ENCODE measurements around the gene CNTN5. TPM values are rescaled to one million over a fixed set of nuclear protein-coding genes. Genes with fewer than 3 reads are reported as not detected.

Gene CNTN5
- total RNA-seq, 1 donor from 2014 or later: 3.2 TPM

- H3K9me3 Mint-ChIP-seq: no peaks in the 10 kb centered on the region
- no peak overlapping the region for H3K27ac Mint-ChIP-seq
- H3K4me1 Mint-ChIP-seq (ENCODE audit: unreplicated experiment): no peaks in the 10 kb centered on the region
- H3K36me3 Mint-ChIP-seq: no peaks in the 10 kb centered on the region
- no peak for TF ChIP-seq CTCF (conservative IDR thresholded peaks at IDR 0.05)
- no peak for DNase-seq (ENCODE audit: extremely low spot score, unreplicated experiment)
- no peaks in the 10 kb centered on the region for H3K27me3 Mint-ChIP-seq
- H3K4me3 Mint-ChIP-seq: no peak overlapping the region
Measured at GRCh38 chr11:99229544-99229943, 208.8 kb downstream of the CNTN5 start.

GRCh38 chr11:99234534-99234933 lies 213.8 kb downstream of the CNTN5 start:
- Mint-ChIP-seq H3K27ac (no peak overlapping the region), H3K36me3 (no peaks in the 10 kb centered on the region), H3K9me3 (no peaks in the 10 kb centered on the region), H3K4me3 (no peak overlapping the region), H3K27me3 (no peaks in the 10 kb centered on the region), H3K4me1 (ENCODE audit: unreplicated experiment) (no peaks in the 10 kb centered on the region)
- DNase-seq (ENCODE audit: extremely low spot score, unreplicated experiment): no peak
- no peak for TF ChIP-seq CTCF (conservative IDR thresholded peaks at IDR 0.05)

- Mint-ChIP-seq H3K4me3 (no peak overlapping the region), H3K36me3 (no peaks in the 10 kb centered on the region), H3K27ac (no peak overlapping the region), H3K27me3 (no peaks in the 10 kb centered on the region), H3K9me3 (no peaks in the 10 kb centered on the region), H3K4me1 (ENCODE audit: unreplicated experiment) (no peaks in the 10 kb centered on the region)
- no peak for DNase-seq (ENCODE audit: extremely low spot score, unreplicated experiment)
- no peak for TF ChIP-seq CTCF (conservative IDR thresholded peaks at IDR 0.05)
Measured at GRCh38 chr11:99238401-99238800, 217.7 kb downstream of the CNTN5 start.

GRCh38 chr11:99240192-99241030 lies 219.7 kb downstream of the CNTN5 start:
- H3K4me3 Mint-ChIP-seq: no peak overlapping the region
- DNase-seq (ENCODE audit: extremely low spot score, unreplicated experiment): no peak
- H3K36me3 Mint-ChIP-seq: no peaks in the 10 kb centered on the region
- TF ChIP-seq CTCF (conservative IDR thresholded peaks at IDR 0.05): no peak
- H3K27ac Mint-ChIP-seq: no peak overlapping the region
- no peaks in the 10 kb centered on the region for H3K27me3 Mint-ChIP-seq
- no peaks in the 10 kb centered on the region for H3K9me3 Mint-ChIP-seq
- H3K4me1 Mint-ChIP-seq (ENCODE audit: unreplicated experiment): no peaks in the 10 kb centered on the region

- Mint-ChIP-seq H3K27me3 (no peaks in the 10 kb centered on the region), H3K9me3 (no peaks in the 10 kb centered on the region), H3K4me1 (ENCODE audit: unreplicated experiment) (no peaks in the 10 kb centered on the region), H3K27ac (no peak overlapping the region), H3K4me3 (no peak overlapping the region), H3K36me3 (no peaks in the 10 kb centered on the region)
- DNase-seq (ENCODE audit: extremely low spot score, unreplicated experiment): no peak
- TF ChIP-seq CTCF (conservative IDR thresholded peaks at IDR 0.05): no peak
Measured at GRCh38 chr11:99241066-99241465, 220.3 kb downstream of the CNTN5 start.
